Measurements from ENCODE around the gene TRIM8.

The TRIM8 gene, protein sequence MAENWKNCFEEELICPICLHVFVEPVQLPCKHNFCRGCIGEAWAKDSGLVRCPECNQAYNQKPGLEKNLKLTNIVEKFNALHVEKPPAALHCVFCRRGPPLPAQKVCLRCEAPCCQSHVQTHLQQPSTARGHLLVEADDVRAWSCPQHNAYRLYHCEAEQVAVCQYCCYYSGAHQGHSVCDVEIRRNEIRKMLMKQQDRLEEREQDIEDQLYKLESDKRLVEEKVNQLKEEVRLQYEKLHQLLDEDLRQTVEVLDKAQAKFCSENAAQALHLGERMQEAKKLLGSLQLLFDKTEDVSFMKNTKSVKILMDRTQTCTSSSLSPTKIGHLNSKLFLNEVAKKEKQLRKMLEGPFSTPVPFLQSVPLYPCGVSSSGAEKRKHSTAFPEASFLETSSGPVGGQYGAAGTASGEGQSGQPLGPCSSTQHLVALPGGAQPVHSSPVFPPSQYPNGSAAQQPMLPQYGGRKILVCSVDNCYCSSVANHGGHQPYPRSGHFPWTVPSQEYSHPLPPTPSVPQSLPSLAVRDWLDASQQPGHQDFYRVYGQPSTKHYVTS

DNA sequence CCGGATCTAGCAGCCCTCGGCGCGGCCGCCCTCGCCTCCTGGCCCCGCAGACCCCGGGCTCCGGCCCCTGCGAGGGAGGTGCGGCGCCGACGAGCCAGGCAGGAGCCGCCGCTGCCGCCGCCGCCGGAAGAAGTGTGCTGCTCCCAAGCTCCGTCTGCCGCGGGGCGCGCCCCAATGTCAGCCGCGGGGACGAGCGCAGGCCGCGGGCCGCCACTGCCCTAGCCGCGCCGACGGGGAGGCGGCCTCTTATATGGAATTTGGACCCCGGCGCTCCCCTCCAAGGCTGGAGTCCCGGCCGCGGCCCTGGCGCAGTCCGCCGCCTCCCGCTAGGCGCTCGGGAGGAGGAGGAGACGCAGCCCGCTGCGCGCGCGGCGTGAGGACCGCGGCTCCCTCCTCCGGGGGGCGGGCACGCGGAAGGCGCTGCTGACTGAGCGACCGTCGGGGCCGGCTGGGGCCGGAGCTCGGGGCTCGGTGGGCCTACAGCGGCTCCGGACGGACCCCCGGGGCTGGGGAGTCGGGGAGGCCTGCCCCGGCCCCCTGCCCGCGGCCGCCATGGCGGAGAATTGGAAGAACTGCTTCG, at the start of gene TRIM8:
TRIM8 (plus strand) TSS at position 414 of the 580 bp plus-strand sequence; CDS start at position 553, 139 bp downstream.
- peak; percentile 52 for DNase-seq

DNA sequence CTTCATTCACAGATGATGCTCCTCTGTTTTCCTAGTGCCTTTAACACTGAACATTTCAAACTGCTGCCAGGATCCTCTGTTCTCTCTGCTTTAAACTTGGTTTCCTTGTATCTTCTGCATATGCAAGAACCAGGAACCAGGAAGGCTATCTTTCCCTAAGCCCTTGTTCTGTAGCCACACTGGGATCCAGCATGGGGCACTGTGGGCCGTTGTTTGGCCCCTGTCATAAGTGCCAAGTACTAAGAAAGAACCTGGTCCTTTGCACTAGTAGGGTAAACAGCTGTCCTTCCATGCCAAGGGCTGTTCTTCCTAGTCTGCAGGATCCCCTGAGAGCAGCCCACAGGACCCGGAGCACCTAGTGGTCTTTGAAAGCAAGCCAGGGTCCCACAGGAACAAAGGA, 49.0 kb upstream of the TRIM8 start:
- no peak for DNase-seq

DNA sequence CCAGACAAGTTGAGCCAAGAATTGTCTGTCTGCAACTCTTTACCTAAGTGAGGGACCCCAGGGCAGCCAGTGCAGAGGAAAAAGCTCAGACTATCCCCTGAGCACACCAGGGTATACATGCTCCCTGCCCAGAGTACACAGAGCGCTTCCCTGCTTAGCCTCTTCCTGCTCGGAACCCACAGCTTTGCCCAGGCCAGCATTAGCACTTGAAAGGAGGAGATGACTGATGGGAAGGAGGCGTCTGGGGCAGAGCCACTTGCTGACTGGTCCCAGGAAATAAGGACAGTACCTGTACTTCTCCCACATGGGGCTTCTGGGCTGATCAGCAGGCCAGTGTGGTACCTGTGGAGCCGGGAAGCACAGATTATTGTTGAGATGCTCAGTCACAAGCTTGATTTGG, 48.4 kb upstream of the TRIM8 start:
- DNase-seq, result no peak

DNA sequence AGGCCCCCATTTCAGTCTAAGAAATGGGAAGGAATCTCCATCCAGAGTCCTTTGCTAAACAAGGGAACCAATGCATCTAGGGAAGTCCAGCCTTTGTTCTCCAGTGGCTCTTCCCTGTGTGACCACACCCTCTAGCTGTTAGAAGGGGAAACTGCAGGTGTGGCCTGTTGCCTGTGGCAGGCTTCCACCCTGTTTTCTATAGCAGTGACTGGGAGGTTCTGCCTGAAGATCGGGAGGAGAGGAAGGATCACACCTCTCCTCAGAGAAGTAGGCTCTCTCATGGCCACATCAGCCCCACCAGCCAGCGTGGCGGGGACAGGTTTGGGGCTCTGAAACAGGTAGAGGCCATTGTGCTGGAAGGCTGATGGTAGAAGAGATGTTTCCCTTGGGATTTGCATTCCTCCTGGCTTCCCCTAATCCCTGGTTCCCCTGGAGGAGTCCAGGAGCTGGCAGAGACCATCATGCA, 47.7 kb upstream of the TRIM8 start:
- no peak for DNase-seq

DNA sequence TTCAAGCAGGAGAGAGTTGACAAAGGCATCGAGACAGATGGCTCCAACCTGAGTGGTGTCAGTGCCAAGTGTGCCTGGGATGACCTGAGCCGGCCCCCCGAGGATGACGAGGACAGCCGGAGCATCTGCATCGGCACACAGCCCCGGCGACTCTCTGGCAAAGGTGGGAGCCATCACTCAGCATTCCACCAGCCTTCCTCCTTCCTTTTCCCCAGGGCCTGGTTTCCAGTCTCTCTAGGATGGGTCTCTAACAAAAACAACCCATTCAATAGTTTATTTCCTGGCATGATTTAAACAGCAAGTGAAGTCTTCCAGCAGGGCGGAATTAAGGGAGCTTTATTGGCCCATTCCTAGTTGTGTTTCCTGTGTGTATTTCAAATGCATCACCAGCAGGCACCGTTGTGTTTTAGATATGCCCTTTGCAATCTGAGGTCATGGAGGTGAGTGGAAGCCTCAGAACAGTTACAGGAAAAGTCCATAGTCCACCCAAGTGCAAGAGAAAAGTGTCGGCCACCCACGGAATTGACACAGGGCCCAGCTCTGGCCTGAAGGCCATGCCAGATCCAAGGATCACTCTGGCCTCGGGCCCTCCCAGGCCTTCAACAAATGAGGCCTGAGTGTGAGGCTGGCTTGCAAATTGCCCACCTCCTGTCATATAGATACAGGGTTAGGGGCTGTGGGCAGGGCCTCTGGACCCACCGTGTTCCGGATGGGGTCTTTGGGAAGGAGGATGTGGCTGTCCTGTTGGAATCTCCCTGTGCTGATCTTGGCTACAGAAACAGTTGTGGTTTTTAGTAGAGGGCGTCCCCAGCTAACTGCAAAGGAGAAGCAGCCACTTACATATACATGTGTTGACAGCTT, 46.9 kb upstream of the TRIM8 start:
- DNase-seq, result no peak

DNA sequence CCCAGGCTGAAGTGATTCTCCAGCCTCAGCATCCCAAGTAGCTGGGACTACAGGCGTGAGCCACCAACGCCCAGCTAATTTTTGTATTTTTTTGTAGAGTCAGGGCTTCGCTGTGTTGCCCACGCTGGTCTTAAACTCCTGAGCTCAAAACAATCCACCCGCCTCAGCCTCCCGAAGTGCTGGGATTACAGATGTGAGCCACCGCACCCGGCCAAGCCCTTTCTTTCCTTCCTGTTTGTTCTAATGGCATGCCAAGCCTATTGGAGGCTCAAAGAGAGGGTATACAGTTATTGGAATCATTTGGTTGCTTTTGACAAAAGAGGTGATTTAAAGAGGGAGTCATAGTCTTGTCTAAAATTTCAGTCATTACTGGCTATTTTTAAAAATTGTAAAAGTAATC, 46.0 kb upstream of the TRIM8 start:
- no peak for DNase-seq

DNA sequence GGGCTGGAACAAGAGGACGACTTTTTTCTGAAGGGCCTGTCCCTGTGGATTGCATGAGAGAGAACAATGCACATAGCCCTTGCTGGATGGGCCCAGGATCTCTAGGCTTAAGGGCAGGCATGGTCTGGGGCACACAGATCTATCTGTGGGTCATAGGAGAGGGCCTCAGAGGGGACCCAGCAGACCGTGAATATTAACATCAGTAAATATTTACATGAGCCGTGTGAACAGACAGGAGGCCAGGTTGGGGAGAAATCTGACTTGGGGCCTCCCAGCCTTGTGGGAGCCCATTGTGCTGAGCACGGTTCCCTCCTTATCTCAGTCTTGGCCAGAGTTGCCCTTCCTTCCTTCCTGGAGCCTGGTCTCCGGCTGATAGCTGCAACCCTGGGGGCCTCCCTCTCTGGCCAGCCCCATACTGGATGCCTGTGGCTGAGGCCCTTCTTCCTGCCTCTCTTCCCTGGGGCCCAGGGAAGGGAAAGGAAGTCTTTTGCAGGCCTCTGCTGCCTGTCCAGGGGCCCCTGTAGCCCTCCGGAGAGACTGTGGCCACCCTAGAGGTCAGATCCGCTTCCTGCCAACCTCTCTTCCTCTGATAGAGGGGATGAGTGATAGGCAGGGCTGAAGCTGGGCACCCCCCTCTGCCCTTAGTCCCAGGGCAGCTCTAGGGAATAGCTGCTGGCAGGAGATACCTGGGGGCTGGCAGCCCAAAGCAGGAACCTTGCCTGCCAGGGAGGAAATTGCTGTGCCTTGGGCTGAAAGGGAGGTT, 44.5 kb upstream of the TRIM8 start:
- DNase-seq, result no peak

DNA sequence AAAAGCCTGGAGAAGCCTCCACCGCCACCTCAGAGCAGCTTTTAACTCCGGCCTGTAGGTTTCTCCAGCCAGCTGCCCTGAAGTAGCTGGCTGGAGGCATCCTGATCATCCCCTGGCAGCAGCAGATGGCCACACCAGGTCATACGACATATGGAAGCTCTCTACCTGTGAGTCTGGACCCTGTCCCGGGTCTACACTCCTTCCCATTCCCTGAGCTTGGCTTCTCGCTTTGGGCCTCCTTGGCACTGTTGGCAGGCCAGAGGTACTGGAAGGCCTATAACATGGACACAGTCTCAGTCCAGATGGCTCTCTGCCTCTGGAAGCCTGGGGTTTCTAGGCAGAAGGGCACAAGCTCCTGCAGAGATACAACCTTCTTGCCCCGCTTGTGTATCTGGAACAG, 43.5 kb upstream of the TRIM8 start:
- no peak for DNase-seq

DNA sequence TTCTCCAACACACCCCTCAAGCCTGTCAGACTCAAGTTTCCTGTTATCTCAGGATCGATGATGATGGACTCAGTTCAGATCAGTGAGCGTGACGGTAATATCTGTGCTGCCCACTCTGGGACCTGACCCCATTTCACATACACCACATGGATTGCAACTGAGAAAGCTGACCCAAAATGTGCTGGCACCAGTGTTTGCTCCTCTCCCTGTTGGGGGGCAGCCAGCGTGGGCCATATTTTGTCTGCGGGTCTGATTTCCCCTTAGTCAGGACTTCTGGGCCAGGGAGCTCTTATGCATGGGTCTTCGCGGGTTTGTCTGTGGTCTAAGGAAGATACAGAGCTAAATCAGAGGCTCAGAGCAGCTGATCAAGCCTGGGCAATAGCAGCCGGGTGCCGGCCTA, 42.6 kb upstream of the TRIM8 start:
- no peak for DNase-seq

DNA sequence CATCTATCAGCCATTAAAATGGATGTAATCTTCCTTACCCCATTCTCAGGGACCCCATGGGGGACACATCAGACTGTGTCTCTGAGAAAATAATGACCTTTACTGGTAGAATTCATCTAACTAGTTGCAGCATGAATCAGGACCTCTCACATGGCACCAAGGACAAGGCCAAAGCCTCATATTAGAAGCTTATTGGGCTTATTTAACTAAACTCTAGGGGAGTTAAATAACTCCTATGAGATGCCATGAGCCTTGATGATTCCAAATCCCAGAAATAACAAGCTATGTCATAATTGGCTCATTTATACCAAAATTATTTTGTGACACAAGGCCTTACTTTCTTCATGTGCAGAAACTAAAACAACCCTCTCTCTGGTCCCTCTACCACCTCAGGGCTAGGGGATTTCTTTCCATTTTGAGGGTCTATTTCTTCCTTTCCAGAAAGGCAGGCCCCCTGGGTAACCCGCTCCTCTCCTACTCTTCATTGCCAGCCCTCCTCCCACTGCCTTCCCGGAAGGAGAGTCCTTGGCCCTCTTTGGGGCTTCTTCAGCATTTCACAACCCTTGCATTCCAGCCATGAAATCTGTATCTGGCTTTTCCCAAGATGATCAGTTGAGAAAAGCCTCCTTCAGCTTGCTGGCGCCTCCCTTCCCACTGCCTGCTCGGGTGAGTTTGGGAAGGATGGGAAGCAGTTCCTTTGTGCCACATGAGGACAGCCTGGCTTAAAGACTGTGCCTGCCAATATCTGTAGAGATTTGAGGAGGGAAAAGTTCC, 41.8 kb upstream of the TRIM8 start:
- no peak for DNase-seq

DNA sequence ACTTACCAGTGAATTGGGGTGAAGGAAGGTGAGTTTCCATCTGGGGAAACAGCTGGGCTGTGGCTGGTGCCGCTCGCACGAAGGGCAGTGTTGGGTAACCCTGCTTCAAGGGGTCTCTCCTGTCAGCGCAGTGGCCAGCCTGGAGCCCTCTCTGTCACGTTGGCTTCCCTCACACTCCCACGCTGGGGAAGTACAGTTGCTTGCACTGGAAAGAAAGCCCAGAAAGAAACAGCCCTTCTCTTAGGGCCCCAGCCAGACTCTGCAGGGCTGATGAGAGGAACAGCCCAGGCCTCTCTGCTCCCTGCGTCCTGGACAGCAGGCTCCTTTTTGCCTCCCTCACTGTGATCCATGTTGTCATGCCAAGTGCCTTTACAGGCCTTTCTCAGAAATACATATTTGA, 40.3 kb upstream of the TRIM8 start:
- DNase-seq, result no peak

DNA sequence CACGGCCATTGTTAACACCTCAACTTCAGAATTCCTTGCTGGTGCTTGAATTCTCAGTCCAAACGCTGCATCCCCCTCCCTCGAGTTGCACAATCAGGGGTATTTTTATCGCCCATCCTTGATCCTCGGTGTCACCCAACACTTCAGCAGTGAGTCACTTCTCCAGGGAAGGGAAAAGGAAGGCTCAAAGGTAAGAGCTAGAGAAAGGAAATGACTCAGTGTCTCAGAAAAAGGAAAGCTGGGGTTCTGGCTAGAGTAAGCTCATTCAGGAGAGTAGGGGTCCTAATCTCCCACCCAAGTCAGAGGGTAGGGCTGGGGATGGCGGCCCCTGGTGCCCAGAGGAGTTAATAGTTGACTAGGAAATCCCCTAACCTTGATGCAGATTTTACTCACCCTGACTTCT, 39.8 kb upstream of the TRIM8 start:
- no peak for DNase-seq

DNA sequence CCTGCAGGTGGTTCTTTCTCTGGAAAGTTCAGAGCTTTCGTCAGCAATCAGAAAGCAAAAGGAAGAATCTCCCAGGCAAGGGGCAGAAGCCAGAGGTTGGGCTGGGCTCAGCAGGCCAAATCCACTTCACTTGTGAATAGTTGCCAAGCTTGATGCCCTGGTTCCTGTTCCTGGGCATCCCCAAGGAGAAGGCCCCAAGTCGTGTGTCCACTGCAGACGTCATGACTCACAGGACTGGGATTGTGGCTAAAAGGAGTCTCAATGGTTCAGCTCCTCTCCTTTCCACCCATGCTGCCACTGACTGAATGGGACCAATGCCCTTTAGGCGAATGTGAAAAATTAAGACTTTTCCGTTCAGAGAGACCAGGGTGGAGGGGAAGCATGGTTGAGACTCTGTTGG, 38.6 kb upstream of the TRIM8 start:
- no peak for DNase-seq

DNA sequence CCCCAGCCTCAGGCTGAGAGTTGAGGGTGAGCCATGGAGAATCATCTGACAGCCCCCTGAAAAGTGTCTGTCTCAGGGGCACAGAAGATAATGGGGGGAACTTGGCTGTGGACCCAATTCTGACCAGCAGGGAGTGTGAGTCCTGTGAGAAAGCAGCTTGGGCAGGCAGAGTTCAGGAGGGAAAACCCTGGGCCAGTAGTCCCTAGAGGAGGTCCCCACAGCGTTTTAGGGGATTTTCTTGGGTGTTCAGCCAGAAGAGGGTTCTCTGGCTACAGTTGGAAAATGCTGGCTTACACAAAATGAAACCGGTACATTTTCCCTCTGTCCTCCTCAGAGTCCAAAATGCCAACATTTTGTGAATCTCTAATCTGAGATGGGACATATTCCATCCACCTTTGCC, 35.8 kb upstream of the TRIM8 start:
- no peak for DNase-seq

DNA sequence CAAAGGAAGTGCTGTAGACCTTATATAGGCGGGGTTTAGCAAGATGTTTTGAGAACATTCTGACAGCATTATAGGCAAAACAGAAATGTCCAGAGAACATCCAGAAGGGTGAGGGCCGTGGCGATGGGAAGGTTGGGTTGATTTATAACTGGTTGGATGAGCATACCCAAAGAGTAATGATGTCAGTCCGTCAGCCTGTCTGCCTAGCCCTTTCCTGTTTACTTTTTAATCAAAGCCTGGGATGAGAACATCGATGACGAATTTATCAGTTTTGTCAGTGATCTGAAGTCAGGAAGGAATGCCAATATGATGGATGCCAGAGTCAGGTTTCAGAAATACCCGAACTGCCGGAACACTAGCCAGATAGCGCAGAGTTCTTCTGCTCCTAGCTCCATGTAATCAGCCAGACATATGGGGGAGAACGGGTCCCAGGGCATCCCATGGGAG, 33.8 kb upstream of the TRIM8 start:
- DNase-seq, result no peak

DNA sequence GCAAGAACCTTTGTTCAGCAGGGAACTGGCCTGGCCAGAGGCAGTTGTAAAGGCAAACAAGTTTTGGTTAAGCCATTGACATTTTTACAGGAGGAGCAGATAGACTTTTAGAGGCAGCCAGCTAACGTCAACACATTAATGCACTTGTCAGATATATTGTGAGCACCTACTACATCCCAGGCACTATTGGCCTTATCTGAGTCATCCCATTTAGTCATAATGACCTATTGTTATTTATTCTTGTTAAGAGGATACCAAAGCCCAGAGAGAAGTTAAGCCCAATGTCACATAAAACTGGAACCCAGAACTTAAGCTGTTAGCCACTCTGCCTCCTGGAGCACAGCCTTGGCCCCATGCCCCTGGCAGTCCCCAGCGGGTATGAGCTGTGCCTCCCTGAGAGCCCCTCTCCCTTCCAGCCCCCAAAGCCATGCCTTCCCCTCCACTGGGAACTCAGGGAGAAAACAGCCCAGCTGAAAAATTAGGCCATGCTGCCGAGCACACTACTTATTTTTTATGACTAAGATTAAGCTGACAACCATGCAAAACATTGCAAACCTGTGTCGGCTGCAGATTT, 32.7 kb upstream of the TRIM8 start:
- no peak for DNase-seq

DNA sequence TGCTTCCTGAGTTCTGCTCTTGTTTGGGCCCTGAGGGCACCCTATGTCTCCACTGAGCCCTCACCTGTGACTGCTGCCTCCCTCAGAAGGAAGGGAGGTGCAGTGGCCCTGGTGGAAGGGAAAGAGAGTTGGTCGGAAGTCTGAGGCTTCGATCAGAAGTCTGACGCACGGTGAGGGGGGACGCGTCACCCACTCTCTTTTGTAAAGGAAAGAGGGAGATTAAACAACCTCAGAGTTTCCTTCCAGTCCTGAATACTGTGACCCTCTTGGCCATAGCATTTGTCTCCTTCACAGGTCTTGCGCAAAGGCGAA, 31.4 kb upstream of the TRIM8 start:
- DNase-seq, result peak; percentile 33

DNA sequence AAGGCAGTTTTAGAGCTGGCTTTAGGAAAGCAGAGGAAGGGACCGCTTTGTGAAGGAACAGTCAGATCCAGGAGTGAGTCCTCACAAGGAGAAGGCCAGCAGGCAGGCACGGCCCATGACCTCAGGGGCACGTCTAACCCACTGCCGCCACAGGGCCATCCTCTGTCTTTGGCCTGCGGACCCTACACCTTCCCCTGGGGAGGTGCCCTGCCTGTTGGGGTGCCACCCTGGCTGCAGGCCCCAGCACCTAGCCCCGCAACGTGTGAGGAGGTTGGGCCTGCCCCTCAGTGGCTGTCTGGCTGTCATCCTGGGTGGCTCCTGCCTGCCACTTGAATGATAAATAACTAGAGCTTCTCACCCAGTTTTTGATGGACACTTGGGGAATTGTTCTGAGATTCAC, 31.0 kb upstream of the TRIM8 start:
- no peak for DNase-seq

DNA sequence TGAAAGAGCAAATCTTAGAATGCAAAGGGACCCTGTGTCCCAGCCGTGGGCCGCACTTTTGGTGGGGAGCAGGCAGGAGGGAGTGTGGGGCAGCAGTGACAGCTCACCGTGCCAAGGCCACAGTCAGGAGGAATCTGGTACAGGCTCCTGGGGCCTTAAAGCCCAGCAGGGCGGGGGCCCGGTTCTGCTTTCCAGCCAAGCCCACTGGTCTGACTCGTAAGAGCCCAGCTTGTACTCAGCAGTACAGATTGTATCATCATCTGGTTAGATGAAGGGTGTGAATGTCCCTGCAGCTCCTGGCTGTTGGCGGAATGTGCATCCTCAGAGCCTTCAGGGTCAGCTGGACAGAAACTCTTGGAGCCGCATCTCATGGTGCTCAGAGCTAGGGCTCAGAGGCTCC, 30.5 kb upstream of the TRIM8 start:
- no peak for DNase-seq

DNA sequence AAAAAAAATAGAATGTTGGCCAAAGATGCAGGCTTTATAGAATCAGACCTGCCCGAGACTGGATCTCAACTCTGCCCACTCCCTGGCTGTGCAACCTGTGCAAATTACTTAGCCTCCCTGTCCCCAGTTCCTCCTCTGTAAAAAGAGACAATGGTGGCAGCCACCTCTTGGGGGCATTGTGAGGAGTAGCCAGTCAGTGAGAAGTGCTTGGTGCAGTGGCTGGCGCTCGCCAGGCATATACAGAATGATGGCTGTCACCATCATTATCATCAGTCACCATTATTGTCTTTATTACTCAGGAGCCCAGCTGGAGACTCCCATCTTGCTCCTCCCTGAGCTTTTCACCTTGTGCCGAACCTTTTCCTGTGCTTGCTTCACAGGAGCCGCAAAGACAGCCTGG, 29.4 kb upstream of the TRIM8 start:
- no peak for DNase-seq

DNA sequence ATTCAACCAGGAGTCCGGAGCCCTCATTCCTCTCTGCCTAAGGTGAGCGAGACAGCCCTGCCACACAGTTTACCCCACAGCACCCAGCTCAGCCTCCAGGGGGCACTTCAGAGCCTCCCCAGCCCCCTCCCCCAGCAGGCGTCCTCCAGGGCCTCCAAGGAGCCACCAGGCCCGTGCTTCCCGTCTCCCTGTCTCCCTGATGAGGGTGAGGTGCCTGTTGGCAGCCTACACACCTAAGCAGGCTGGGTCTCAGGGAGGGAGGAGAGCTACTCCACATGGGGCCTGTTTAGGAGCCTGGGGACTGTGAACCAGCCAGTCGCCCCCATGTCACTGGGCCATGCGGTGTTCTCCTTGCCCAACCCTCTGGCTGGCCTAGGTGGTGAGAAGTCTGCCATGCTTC, 28.9 kb upstream of the TRIM8 start:
- no peak for DNase-seq

Measured in stimulated activated CD4-positive, alpha-beta T cell treated with anti-CD3 and anti-CD28 coated beads, Interleukin-12 subunit alpha, Interleukin-12 subunit beta, amount 100 ng/mL, for 4 hours (primary cell).